ENCODE measurements around the gene KLHL22.
A peak's percentile ranks its signal among the peaks of the same experiment; 100 is the strongest.
"Not testable (repeated sequence)": the region's sequence is repeated elsewhere in the genome, so short reads cannot be mapped to it uniquely, and the experiment has no call there.

Gene KLHL22

GRCh38 chr22:20419664-20419951, 76.0 kb downstream of the KLHL22 start:
- no peak for DNase-seq (ENCODE audit: low spot score)

DNA sequence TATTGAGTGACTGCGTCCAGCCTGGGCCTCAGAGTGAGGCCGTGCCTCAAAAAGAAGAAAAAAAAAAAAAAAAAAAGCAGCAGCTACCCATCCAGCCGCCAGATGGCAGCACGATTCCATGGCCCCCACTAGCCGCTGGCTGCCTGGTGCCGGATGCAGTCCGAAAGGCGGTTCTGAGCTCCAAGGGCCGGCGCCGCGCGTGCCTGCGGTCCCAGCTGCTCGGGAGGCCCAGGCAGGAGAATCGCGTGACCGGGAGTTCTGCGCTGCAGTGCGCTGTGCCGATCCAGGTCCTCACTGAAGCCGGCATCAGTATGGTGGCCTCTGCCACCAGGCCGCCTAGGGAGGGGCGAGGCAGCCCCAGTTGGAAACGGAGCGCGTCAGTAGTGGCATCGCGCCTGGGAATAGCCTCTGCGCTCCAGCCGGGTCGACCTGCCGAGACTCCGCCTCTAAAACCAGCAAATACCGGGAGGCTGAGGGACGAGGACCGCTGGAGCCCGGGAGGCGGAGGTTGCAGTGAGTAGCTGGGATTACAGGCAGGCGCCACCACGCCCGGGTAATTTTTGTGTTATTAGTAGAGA, 77.3 kb downstream of the KLHL22 start:
- DNase-seq (ENCODE audit: low spot score), result peak; percentile 66

DNA sequence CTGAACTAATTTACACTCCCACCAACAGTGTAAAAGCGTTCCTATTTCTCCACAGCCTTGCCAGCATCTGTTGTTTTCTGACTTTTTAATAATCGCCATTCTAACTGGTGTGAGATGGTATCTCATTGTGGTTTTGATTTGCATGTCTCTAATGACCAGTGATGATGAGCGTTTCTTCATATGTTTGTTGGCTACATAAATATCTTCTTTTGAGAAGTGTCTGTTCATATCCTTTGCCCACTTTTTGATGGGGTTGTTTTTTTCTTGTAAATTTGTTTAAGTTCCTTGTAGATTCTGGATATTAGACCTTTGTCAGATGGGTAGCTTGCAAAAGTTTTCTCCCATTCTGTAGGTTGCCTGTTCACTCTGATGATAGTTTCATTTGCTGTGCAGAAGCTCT, 79.9 kb downstream of the KLHL22 start:
- not testable (repeated sequence) for DNase-seq (ENCODE audit: low spot score)

DNA sequence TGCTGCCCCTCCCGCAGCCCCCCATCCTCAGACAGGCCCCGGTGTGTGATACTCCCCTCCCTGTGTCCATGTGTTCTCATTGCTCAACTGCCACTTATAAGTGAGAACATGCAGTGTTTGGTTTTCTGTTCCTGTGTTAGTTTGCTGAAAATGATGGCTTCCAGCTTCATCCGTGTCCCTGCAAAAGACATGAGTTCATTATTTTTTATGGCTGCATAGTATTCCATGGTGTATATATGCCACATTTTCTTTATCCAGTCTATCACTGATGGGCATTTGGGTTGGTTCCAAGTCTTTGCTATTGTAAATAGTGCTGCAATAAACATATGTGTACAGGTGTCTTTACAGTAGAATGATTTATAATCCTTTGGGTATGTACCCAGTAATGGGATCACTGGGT, 80.4 kb downstream of the KLHL22 start:
- DNase-seq (ENCODE audit: low spot score), result not testable (repeated sequence)

GRCh38 chr22:20414450-20414849, 81.1 kb downstream of the KLHL22 start:
- DNase-seq (ENCODE audit: low spot score), result no peak

DNA sequence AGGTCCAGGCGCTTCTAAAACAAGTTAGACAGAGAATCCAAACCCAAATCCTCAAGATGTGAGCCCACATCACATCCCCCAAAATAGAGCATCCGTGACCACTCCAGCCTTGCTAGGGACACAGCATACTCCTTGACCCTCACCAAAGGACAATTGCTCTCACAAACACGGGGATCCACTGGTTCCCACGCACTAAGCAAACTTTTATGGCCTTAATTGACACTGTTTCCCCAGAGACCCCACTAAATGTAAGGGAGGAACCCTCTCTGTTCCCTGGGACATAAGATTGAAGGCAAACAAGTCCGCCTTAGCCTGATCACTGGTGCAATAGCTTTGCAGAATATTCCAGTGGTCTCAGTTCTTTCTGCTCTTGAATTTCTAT, 81.5 kb downstream of the KLHL22 start:
- DNase-seq (ENCODE audit: low spot score), result no peak

DNA sequence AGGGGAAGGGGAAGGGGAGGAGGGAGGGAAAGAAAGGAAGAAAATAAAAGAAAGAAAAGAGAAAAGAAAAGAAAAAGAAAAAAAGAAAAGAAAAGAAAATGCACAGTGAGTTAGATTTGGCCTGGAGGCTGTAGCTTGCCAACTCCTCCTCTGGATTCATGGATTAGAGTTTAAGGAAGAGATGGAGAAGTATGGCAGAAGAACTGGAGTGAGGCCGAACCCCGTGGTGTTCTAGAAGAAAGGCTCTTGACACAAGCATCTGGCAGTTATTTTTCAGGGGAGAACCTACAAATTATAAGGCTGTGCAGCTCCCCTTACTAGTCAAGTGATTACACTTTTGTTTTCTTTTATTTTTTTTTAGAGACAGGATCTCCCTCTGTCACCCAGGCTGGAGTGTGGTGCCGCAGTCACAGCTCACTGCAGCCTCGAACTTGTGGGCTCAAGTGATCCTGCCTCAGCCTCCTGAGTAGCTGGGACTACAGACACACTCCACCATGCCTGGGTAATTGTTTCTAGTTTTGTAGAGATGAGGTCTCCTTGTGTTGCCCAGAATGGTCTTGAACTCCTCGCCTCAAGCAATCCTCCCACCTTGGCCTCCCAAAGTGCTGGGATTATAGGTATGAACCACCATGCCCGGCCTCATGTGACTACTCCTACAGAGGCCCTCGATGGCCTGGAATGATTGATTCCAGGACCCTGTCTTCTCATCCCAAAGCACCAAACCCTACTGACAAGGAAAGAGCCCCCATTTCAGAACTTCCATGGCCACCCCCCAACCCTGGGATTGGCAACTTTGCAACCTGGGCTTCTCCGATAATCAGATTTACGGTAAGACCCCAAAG, 82.2 kb downstream of the KLHL22 start:
- DNase-seq (ENCODE audit: low spot score), result no peak

DNA sequence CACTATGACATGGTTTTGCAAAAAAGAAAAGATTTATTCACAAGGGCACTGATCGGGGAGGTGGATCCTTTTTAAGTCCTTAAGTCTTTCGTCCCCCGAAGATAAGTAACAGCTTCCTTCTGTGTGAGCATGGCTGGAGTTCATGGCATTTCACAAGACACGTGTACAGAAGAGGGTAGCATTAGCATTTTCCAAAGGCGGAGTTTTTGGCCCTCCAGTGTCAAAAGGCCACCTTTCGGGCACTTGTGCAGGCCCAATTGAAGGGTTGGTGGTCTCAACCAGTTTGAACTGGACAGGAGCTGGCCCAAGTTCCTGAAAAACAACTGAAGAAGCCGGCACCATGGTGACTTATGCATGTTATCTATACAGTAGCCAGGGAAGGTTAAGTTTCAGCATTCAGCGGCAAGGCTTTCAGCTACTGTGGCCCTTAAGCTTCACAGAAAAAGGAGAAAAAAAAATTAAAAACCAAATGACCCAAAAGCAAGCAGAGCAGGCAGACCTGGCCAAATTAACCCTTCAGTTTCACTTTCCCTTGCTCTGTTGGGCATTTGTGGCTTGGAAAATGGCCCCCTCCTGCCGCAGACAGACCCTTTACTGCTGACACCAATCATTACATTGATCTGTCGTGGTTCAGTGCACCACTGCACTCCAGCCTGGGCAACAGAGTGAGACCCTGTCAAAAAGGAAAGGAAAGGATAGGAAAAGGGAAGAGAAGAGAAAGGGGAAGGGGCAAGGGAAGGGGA, 83.0 kb downstream of the KLHL22 start:
- DNase-seq (ENCODE audit: low spot score), result no peak

DNA sequence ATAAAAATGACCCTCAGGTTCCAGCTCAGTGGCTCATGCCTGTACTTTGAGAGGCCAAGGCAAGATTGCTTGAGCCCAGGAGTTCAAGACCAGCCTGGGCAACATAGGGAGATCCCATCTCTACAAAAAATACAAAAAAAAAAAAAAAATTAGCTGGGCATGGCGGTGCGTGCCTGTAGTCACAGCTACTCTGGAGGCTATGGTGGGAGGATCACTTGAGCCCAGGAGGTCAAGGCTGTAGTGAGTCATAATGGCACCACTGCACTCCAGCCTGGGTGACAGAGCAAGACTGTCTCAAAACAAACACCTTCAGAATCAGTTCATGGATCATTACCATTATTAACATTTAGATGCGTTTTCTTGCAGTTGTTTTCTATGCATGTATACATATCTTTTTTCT, 86.2 kb downstream of the KLHL22 start:
- DNase-seq (ENCODE audit: low spot score), result not testable (repeated sequence)

- no peak for DNase-seq (ENCODE audit: low spot score)
Measured at GRCh38 chr22:20408891-20409290, 86.7 kb downstream of the KLHL22 start.

- DNase-seq (ENCODE audit: low spot score), result no peak
Measured at GRCh38 chr22:20407829-20408228, 87.8 kb downstream of the KLHL22 start.

GRCh38 chr22:20406686-20407408, 88.7 kb downstream of the KLHL22 start:
- DNase-seq (ENCODE audit: low spot score), result no peak

- no peak for DNase-seq (ENCODE audit: low spot score)
Measured at GRCh38 chr22:20405931-20406685, 89.5 kb downstream of the KLHL22 start.

- DNase-seq (ENCODE audit: low spot score), result no peak
Measured at GRCh38 chr22:20405291-20405930, 90.2 kb downstream of the KLHL22 start.

GRCh38 chr22:20404881-20405280, 90.7 kb downstream of the KLHL22 start:
- no peak for DNase-seq (ENCODE audit: low spot score)

- no peak for DNase-seq (ENCODE audit: low spot score)
Measured at GRCh38 chr22:20403779-20404140, 91.8 kb downstream of the KLHL22 start.

GRCh38 chr22:20402960-20403778, 92.4 kb downstream of the KLHL22 start:
- no peak for DNase-seq (ENCODE audit: low spot score)

GRCh38 chr22:20401376-20402014, 94.1 kb downstream of the KLHL22 start:
- no peak for DNase-seq (ENCODE audit: low spot score)

GRCh38 chr22:20400606-20401375, 94.8 kb downstream of the KLHL22 start:
- DNase-seq (ENCODE audit: low spot score), result no peak
